ENCODE measurements around the gene MRPL14. TPM values are rescaled to one million over a fixed set of nuclear protein-coding genes. Genes with fewer than 3 reads are reported as not detected.

Gene MRPL14
- total RNA-seq, 1 donor from 2014 or later = 40.4 TPM

DNA sequence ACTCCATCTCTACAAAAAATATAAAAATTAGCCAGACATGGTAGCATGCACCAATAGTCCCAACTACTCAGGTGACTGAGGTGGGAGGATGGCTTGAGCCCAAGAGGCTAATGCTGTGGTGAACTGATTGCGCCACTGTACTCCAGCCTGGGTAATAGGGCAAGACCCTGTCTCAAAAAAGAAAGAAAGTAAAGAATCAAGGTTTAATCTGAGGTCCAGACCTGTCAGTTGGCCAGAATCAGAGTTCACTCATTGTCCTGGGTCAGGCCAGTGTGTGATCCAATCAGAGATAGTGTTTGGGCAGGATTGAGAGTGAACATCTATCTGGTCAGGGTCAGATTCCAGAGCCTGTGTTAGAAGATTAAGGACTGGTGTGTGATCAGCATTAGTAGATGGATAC is 15.6 kb upstream of the MRPL14 start:
- Histone ChIP-seq H3K4me3 (no peak overlapping the region), H3K79me2 (ENCODE audit: low read depth) (no peaks in the 10 kb centered on the region), H3K27me3 (no peaks in the 10 kb centered on the region), H3K9ac (no peak overlapping the region), H3F3A (ENCODE audit: low read depth) (no peaks in the 10 kb centered on the region), H3K27ac (no peak overlapping the region), H3K9me3 (ENCODE audit: low read depth) (no peaks in the 10 kb centered on the region), H3K4me1 (peaks cover 11% of the 10 kb centered on the region), H4K20me1 (ENCODE audit: low read depth) (no peaks in the 10 kb centered on the region), H3K36me3 (no peaks in the 10 kb centered on the region), H3K4me2 (no peak overlapping the region), H2AFZ (replicated peaks) (no peak overlapping the region)
- TF ChIP-seq EZH2phosphoT487 (IDR thresholded peaks at IDR 0.05) (no peak), EZH2 (IDR thresholded peaks at IDR 0.05) (no peak)
- Mint-ChIP-seq H3K4me1 (peaks cover 9% of the 10 kb centered on the region), H3K27ac (no peak overlapping the region), H3K4me3 (no peak overlapping the region), H3K36me3 (peaks cover 17% of the 10 kb centered on the region), H3K9me3 (no peaks in the 10 kb centered on the region), H3K27me3 (ENCODE audit: insufficient read depth, low read depth) (peaks cover 2% of the 10 kb centered on the region)
- DNase-seq (ENCODE audit: low spot score) = no peak

GRCh38 chr6:44139351-44139743 is 12.1 kb upstream of the MRPL14 start:
- no peaks in the 10 kb centered on the region for H3K27me3 ChIP-seq
- H3K4me3 Mint-ChIP-seq = no peak overlapping the region
- H3K9me3 Mint-ChIP-seq = no peaks in the 10 kb centered on the region
- peaks cover 17% of the 10 kb centered on the region for H3K36me3 Mint-ChIP-seq
- no peaks in the 10 kb centered on the region for H3K9me3 ChIP-seq (ENCODE audit: low read depth)
- no peak overlapping the region for H3K27ac ChIP-seq
- no peak overlapping the region for H3K4me3 ChIP-seq
- H2AFZ ChIP-seq (replicated peaks) = no peak overlapping the region
- no peaks in the 10 kb centered on the region for H3K36me3 ChIP-seq
- peaks cover 12% of the 10 kb centered on the region for H3K4me1 ChIP-seq
- peaks cover 27% of the 10 kb centered on the region for H3K4me1 Mint-ChIP-seq
- H3K79me2 ChIP-seq (ENCODE audit: low read depth) = no peaks in the 10 kb centered on the region
- H3K27me3 Mint-ChIP-seq (ENCODE audit: insufficient read depth, low read depth) = peaks cover 6% of the 10 kb centered on the region
- no peak overlapping the region for H3K27ac Mint-ChIP-seq
- H3F3A ChIP-seq (ENCODE audit: low read depth) = peaks cover 6% of the 10 kb centered on the region
- no peaks in the 10 kb centered on the region for H4K20me1 ChIP-seq (ENCODE audit: low read depth)
- H3K9ac ChIP-seq = no peak overlapping the region
- no peak for DNase-seq (ENCODE audit: low spot score)
- H3K4me2 ChIP-seq = peak overlapping the region; percentile 35
- no peak for TF ChIP-seq EZH2phosphoT487 (IDR thresholded peaks at IDR 0.05)
- no peak for TF ChIP-seq EZH2 (IDR thresholded peaks at IDR 0.05)
- TF ChIP-seq, protein P1, sequence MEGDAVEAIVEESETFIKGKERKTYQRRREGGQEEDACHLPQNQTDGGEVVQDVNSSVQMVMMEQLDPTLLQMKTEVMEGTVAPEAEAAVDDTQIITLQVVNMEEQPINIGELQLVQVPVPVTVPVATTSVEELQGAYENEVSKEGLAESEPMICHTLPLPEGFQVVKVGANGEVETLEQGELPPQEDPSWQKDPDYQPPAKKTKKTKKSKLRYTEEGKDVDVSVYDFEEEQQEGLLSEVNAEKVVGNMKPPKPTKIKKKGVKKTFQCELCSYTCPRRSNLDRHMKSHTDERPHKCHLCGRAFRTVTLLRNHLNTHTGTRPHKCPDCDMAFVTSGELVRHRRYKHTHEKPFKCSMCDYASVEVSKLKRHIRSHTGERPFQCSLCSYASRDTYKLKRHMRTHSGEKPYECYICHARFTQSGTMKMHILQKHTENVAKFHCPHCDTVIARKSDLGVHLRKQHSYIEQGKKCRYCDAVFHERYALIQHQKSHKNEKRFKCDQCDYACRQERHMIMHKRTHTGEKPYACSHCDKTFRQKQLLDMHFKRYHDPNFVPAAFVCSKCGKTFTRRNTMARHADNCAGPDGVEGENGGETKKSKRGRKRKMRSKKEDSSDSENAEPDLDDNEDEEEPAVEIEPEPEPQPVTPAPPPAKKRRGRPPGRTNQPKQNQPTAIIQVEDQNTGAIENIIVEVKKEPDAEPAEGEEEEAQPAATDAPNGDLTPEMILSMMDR (IDR thresholded peaks at IDR 0.05) = no peak

DNA sequence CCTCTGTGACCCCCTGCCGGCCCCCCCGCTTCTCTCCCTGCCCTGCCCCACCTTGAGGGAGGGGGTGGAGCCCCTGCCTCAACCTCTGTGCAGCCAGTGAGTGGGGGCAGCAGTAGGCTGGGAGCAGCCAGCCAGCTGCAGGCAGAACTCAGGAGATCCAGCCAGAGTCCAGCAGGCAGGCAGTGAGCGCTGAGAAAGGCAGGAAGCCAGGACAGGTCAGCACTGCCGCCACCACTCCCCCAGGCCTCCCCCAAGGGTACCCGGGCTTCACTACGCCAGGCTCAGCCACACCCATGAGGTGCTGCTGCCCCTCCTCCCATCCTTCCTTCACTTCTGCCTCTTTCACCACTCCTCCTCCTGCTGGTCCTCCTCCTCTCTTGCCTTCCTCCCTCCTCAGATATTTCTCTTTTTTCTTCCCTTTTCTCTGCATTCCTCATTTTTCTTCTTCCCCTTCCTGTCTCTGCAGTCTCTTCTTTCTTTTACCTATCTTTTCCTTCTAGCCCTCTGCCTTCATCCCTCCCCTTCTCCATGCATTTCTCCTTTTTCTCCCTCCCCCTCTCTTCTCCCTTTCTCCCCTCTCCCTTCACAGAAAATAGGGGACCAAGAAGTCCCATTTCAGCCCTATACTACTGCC is 11.6 kb upstream of the MRPL14 start:
- peak; percentile 48 for DNase-seq (ENCODE audit: low spot score)
- Histone ChIP-seq H3K9me3 (ENCODE audit: low read depth) (no peaks in the 10 kb centered on the region), H2AFZ (replicated peaks) (no peak overlapping the region), H3K4me2 (peak overlapping the region; percentile 35), H3F3A (ENCODE audit: low read depth) (peaks cover 6% of the 10 kb centered on the region), H3K27ac (no peak overlapping the region), H3K9ac (no peak overlapping the region), H3K4me3 (no peak overlapping the region), H3K36me3 (no peaks in the 10 kb centered on the region), H3K27me3 (no peaks in the 10 kb centered on the region), H3K79me2 (ENCODE audit: low read depth) (no peaks in the 10 kb centered on the region), H4K20me1 (ENCODE audit: low read depth) (no peaks in the 10 kb centered on the region), H3K4me1 (peaks cover 17% of the 10 kb centered on the region)
- peaks cover 30% of the 10 kb centered on the region for H3K4me1 Mint-ChIP-seq
- no peak overlapping the region for H3K4me3 Mint-ChIP-seq
- TF ChIP-seq EZH2phosphoT487 (IDR thresholded peaks at IDR 0.05) (no peak), EZH2 (IDR thresholded peaks at IDR 0.05) (no peak)
- TF ChIP-seq, protein P1 (IDR thresholded peaks at IDR 0.05) = no peak
- H3K36me3 Mint-ChIP-seq = peaks cover 17% of the 10 kb centered on the region
- H3K27me3 Mint-ChIP-seq (ENCODE audit: insufficient read depth, low read depth) = peaks cover 6% of the 10 kb centered on the region
- no peaks in the 10 kb centered on the region for H3K9me3 Mint-ChIP-seq
- peak overlapping the region; percentile 77 for H3K27ac Mint-ChIP-seq

GRCh38 chr6:44135875-44136274 is 8.6 kb upstream of the MRPL14 start:
- Histone ChIP-seq H3K79me2 (ENCODE audit: low read depth) (no peaks in the 10 kb centered on the region), H3K4me1 (peaks cover 30% of the 10 kb centered on the region), H3K4me2 (peak overlapping the region; percentile 45), H3K4me3 (no peak overlapping the region), H3K9me3 (ENCODE audit: low read depth) (no peaks in the 10 kb centered on the region), H3K27me3 (no peaks in the 10 kb centered on the region), H2AFZ (replicated peaks) (no peak overlapping the region), H3K9ac (no peak overlapping the region), H4K20me1 (ENCODE audit: low read depth) (no peaks in the 10 kb centered on the region), H3K27ac (peak overlapping the region; percentile 45), H3K36me3 (no peaks in the 10 kb centered on the region), H3F3A (ENCODE audit: low read depth) (peaks cover 23% of the 10 kb centered on the region)
- TF ChIP-seq, protein P1 (IDR thresholded peaks at IDR 0.05) = no peak
- TF ChIP-seq EZH2 (IDR thresholded peaks at IDR 0.05) (no peak), EZH2phosphoT487 (IDR thresholded peaks at IDR 0.05) (no peak)
- peaks cover 52% of the 10 kb centered on the region for H3K4me1 Mint-ChIP-seq
- no peak for DNase-seq (ENCODE audit: low spot score)
- H3K36me3 Mint-ChIP-seq = peaks cover 8% of the 10 kb centered on the region
- peak overlapping the region; percentile 76 for H3K27ac Mint-ChIP-seq
- H3K27me3 Mint-ChIP-seq (ENCODE audit: insufficient read depth, low read depth) = peaks cover 7% of the 10 kb centered on the region
- H3K4me3 Mint-ChIP-seq = no peak overlapping the region
- H3K9me3 Mint-ChIP-seq = no peaks in the 10 kb centered on the region

Data from neural progenitor cell (in vitro differentiated cells).